GM23338 (cell line): ENCODE measurements around the gene FCN3. TPM values are rescaled to one million over a fixed set of nuclear protein-coding genes. Genes with fewer than 3 reads are reported as not detected.

Source experiments
- ATAC-seq: fragments of 200-7000 bp; cut with Tn5 transposase; 3 replicates; pipeline ENCODE4 v1.9.1; 2020
- DNase-seq: peaks from one replicate; pipeline ENCODE4 v3.0.0-alpha.2; 2015; ENCODE audit warnings: low spot score
- H2AFZ ChIP-seq: fragments of 200-600 bp; sonication (generic); 2 replicates; pipeline ENCODE4 v1.8.0; 2016; ENCODE audit warnings: antibody characterized with exemption, mild to moderate bottlenecking, moderate library complexity
- H3F3A ChIP-seq: fragments of 200-600 bp; sonication (generic); replicated peaks from 2 replicates; pipeline ENCODE4 v1.8.0; 2017; ENCODE audit warnings: antibody characterized with exemption, mixed run types, low read depth
- H3K27ac ChIP-seq: fragments of 200-600 bp; sonication (generic); 2 replicates; pipeline ENCODE4 v1.6.1; 2016; ENCODE audit warnings: low read depth
- H3K27me3 ChIP-seq: fragments of 200-600 bp; sonication (generic); 2 replicates; pipeline ENCODE4 v1.8.0; 2016; ENCODE audit warnings: mild to moderate bottlenecking, mixed run types, moderate library complexity; ENCODE audit not compliant: insufficient read depth
- H3K36me3 ChIP-seq: fragments of 200-600 bp; sonication (generic); 2 replicates; pipeline ENCODE4 v1.8.0; 2016; ENCODE audit warnings: mild to moderate bottlenecking; ENCODE audit not compliant: insufficient read depth
- H3K4me1 ChIP-seq: fragments of 200-600 bp; sonication (generic); 2 replicates; pipeline ENCODE4 v1.8.0; 2016; ENCODE audit warnings: mild to moderate bottlenecking, moderate library complexity; ENCODE audit not compliant: insufficient read depth
- H3K4me2 ChIP-seq: fragments of 200-600 bp; sonication (generic); 2 replicates; pipeline ENCODE4 v1.7.1; 2017; ENCODE audit warnings: mixed run types
- H3K4me3 ChIP-seq: fragments of 200-600 bp; sonication (generic); 2 replicates; pipeline ENCODE4 v1.6.1; 2016; ENCODE audit warnings: mixed run types
- H3K79me2 ChIP-seq: fragments of 200-600 bp; sonication (generic); replicated peaks from 2 replicates; pipeline ENCODE4 v1.8.0; 2017; ENCODE audit warnings: mild to moderate bottlenecking; ENCODE audit not compliant: insufficient read depth
- H3K9me2 ChIP-seq: fragments of 200-600 bp; sonication (generic); 2 replicates; pipeline ENCODE4 v1.8.0; 2017; ENCODE audit not compliant: insufficient read depth
- H4K20me1 ChIP-seq: fragments of 200-600 bp; sonication (generic); replicated peaks from 2 replicates; pipeline ENCODE4 v1.8.0; 2017; ENCODE audit warnings: mild to moderate bottlenecking; ENCODE audit not compliant: insufficient read depth
- H3K27ac Mint-ChIP-seq: 2 replicates; pipeline ENCODE4 v1.8.0; 2020; ENCODE audit warnings: inconsistent platforms, mild to moderate bottlenecking, moderate library complexity, mixed read lengths
- H3K27me3 Mint-ChIP-seq: 3 replicates; pipeline ENCODE4 v1.8.0; 2022; ENCODE audit warnings: low read depth, mild to moderate bottlenecking, moderate library complexity, mixed read lengths, inconsistent platforms; ENCODE audit not compliant: insufficient read depth, poor library complexity
- H3K36me3 Mint-ChIP-seq: 3 replicates; pipeline ENCODE4 v1.8.0; 2021; ENCODE audit warnings: low read depth, mild to moderate bottlenecking, inconsistent platforms, moderate library complexity, mixed read lengths
- H3K4me1 Mint-ChIP-seq: 3 replicates; pipeline ENCODE4 v1.8.0; 2020; ENCODE audit warnings: mild to moderate bottlenecking, inconsistent platforms, mixed read lengths
- H3K4me3 Mint-ChIP-seq: 3 replicates; pipeline ENCODE4 v1.8.0; 2021; ENCODE audit warnings: moderate library complexity, mild to moderate bottlenecking, inconsistent platforms, mixed read lengths
- H3K9me3 Mint-ChIP-seq: 3 replicates; pipeline ENCODE4 v1.8.0; 2020; ENCODE audit warnings: moderate library complexity, mild to moderate bottlenecking, inconsistent platforms, mixed read lengths
- CREB1 ChIP-seq: fragments of 250-450 bp; sonication (Bioruptor Pico); IDR thresholded peaks from 2 replicates; pipeline ENCODE4 v1.5.0; 2020; ENCODE audit warnings: low read depth, mild to moderate bottlenecking, moderate library complexity
- CTCF ChIP-seq, 2 experiments: fragments of 200-600 bp in 1 of 2; sonication (generic) in 1 of 2; conservative IDR thresholded peaks; 2 replicates each; pipeline versions ENCODE4 v1.5.1 to v1.6.1; 2016 to 2017; ENCODE audit warnings: antibody characterized with exemption in 2 of 2, low read depth in 2 of 2, mild to moderate bottlenecking in 2 of 2, moderate library complexity in 1 of 2
- EZH2phosphoT487 ChIP-seq: fragments of 200-600 bp; sonication (generic); IDR thresholded peaks from one replicate; pipeline ENCODE4 v1.8.1; 2018; ENCODE audit warnings: antibody characterized with exemption; ENCODE audit not compliant: unreplicated experiment
- POLR2AphosphoS5 ChIP-seq: IDR thresholded peaks from 2 replicates; pipeline ENCODE4 v1.6.1; 2016; ENCODE audit warnings: antibody characterized with exemption, low read depth
- ZNF114 ChIP-seq: fragments of 250-450 bp; sonication (Bioruptor Pico); IDR thresholded peaks from 2 replicates; pipeline ENCODE4 v1.5.0; 2020; ENCODE audit warnings: mild to moderate bottlenecking, moderate library complexity
- polyA plus RNA-seq: library from polyadenylated mRNA; unstranded; fragments of >200 nt; fragmentation: Nextera tagmentation; extraction: Ambion mirVana; gene quantifications from 2 replicates; pipeline ENCODE4 v1.2.1, GENCODE V29; 2016
- total RNA-seq: library from RNA; depleted of rRNA; stranded (reverse); fragments of >200 nt; shearing (Covaris generic); gene quantifications from 2 replicates; pipeline ENCODE4 v1.2.3, GENCODE V29; 2014
- TF ChIP-seq, protein P1 (sequence below): IDR thresholded peaks from one replicate; pipeline ENCODE4 v1.6.1; 2018; ENCODE audit warnings: antibody characterized with exemption; ENCODE audit not compliant: unreplicated experiment
- TF ChIP-seq, protein P2 (sequence below): fragments of 250-450 bp; sonication (Bioruptor Pico); IDR thresholded peaks from 2 replicates; pipeline ENCODE4 v1.5.0; 2020; ENCODE audit warnings: mild to moderate bottlenecking, moderate library complexity

The FCN3 gene
- total and polyA plus RNA-seq, 2 experiments from 2014 or later = 0.49 TPM; not detected in 1

DNA sequence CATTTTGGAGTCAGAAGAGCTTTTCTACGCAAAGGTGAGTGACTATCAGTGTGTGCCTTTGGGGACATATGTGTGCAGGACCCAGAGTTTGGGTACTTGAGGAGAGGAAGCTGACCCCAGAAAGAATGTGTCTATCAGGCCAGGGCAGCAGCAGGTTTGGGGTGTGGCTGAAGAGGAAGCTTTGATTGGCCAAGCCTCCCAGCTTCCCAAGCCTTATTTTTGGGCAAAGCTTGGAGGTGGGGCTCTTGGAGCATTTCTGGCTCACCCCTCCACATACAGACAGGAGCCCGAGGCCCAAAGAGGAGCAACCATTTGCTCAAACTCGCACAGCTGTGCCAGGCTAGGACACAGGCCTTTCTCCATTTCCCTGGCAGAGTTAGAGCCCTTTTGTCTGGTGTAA lies 22.5 kb upstream of the FCN3 start:
- Histone ChIP-seq H2AFZ (no peak overlapping the region), H3F3A (peaks cover 7% of the 10 kb centered on the region; the same call in 1 of the 2 replicates), H3K4me2 (no peak overlapping the region), H3K27me3 (no peaks in the 10 kb centered on the region), H3K27ac (no peak overlapping the region), H3K79me2 (no peaks in the 10 kb centered on the region), H3K36me3 (no peaks in the 10 kb centered on the region), H3K9me2 (no peaks in the 10 kb centered on the region), H3K4me3 (no peak overlapping the region), H3K4me1 (peaks cover 21% of the 10 kb centered on the region), H4K20me1 (no peaks in the 10 kb centered on the region)
- 0 out of 2 replicates have a peak overlapping the region, but pooled peaks have one; percentile 75 for H3K27ac Mint-ChIP-seq
- H3K27me3 Mint-ChIP-seq = peaks cover 28% of the 10 kb centered on the region
- no peak for TF ChIP-seq CREB1 (CRISPR knock-in tag)
- TF ChIP-seq, protein P1, sequence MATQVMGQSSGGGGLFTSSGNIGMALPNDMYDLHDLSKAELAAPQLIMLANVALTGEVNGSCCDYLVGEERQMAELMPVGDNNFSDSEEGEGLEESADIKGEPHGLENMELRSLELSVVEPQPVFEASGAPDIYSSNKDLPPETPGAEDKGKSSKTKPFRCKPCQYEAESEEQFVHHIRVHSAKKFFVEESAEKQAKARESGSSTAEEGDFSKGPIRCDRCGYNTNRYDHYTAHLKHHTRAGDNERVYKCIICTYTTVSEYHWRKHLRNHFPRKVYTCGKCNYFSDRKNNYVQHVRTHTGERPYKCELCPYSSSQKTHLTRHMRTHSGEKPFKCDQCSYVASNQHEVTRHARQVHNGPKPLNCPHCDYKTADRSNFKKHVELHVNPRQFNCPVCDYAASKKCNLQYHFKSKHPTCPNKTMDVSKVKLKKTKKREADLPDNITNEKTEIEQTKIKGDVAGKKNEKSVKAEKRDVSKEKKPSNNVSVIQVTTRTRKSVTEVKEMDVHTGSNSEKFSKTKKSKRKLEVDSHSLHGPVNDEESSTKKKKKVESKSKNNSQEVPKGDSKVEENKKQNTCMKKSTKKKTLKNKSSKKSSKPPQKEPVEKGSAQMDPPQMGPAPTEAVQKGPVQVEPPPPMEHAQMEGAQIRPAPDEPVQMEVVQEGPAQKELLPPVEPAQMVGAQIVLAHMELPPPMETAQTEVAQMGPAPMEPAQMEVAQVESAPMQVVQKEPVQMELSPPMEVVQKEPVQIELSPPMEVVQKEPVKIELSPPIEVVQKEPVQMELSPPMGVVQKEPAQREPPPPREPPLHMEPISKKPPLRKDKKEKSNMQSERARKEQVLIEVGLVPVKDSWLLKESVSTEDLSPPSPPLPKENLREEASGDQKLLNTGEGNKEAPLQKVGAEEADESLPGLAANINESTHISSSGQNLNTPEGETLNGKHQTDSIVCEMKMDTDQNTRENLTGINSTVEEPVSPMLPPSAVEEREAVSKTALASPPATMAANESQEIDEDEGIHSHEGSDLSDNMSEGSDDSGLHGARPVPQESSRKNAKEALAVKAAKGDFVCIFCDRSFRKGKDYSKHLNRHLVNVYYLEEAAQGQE = no peak
- no peak for TF ChIP-seq CTCF (conservative IDR thresholded peaks at IDR 0.05; ENCODE audit: low read depth in 2 of 2)
- no peak for TF ChIP-seq POLR2AphosphoS5
- TF ChIP-seq, protein P2, sequence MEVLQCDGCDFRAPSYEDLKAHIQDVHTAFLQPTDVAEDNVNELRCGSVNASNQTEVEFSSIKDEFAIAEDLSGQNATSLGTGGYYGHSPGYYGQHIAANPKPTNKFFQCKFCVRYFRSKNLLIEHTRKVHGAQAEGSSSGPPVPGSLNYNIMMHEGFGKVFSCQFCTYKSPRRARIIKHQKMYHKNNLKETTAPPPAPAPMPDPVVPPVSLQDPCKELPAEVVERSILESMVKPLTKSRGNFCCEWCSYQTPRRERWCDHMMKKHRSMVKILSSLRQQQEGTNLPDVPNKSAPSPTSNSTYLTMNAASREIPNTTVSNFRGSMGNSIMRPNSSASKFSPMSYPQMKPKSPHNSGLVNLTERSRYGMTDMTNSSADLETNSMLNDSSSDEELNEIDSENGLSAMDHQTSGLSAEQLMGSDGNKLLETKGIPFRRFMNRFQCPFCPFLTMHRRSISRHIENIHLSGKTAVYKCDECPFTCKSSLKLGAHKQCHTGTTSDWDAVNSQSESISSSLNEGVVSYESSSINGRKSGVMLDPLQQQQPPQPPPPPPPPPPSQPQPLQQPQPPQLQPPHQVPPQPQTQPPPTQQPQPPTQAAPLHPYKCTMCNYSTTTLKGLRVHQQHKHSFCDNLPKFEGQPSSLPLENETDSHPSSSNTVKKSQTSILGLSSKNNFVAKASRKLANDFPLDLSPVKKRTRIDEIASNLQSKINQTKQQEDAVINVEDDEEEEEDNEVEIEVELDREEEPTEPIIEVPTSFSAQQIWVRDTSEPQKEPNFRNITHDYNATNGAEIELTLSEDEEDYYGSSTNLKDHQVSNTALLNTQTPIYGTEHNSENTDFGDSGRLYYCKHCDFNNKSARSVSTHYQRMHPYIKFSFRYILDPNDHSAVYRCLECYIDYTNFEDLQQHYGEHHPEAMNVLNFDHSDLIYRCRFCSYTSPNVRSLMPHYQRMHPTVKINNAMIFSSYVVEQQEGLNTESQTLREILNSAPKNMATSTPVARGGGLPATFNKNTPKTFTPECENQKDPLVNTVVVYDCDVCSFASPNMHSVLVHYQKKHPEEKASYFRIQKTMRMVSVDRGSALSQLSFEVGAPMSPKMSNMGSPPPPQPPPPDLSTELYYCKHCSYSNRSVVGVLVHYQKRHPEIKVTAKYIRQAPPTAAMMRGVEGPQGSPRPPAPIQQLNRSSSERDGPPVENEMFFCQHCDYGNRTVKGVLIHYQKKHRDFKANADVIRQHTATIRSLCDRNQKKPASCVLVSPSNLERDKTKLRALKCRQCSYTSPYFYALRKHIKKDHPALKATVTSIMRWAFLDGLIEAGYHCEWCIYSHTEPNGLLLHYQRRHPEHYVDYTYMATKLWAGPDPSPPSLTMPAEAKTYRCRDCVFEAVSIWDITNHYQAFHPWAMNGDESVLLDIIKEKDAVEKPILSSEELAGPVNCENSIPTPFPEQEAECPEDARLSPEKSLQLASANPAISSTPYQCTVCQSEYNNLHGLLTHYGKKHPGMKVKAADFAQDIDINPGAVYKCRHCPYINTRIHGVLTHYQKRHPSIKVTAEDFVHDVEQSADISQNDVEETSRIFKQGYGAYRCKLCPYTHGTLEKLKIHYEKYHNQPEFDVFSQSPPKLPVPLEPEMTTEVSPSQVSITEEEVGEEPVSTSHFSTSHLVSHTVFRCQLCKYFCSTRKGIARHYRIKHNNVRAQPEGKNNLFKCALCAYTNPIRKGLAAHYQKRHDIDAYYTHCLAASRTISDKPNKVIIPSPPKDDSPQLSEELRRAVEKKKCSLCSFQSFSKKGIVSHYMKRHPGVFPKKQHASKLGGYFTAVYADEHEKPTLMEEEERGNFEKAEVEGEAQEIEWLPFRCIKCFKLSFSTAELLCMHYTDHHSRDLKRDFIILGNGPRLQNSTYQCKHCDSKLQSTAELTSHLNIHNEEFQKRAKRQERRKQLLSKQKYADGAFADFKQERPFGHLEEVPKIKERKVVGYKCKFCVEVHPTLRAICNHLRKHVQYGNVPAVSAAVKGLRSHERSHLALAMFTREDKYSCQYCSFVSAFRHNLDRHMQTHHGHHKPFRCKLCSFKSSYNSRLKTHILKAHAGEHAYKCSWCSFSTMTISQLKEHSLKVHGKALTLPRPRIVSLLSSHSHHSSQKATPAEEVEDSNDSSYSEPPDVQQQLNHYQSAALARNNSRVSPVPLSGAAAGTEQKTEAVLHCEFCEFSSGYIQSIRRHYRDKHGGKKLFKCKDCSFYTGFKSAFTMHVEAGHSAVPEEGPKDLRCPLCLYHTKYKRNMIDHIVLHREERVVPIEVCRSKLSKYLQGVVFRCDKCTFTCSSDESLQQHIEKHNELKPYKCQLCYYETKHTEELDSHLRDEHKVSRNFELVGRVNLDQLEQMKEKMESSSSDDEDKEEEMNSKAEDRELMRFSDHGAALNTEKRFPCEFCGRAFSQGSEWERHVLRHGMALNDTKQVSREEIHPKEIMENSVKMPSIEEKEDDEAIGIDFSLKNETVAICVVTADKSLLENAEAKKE (CRISPR knock-in tag) = no peak
- no peak for TF ChIP-seq ZNF114 (CRISPR knock-in tag)
- no peak for TF ChIP-seq EZH2phosphoT487
- peaks cover 41% of the 10 kb centered on the region for H3K4me1 Mint-ChIP-seq
- H3K4me3 Mint-ChIP-seq = no peak overlapping the region
- H3K9me3 Mint-ChIP-seq = no peaks in the 10 kb centered on the region
- H3K36me3 Mint-ChIP-seq = peaks cover 5% of the 10 kb centered on the region; the same call in 1 of the 3 replicates
- ATAC-seq (no peak), DNase-seq (peak; percentile 48)
